ENCODE data around the gene POC1A. TPM values are rescaled to one million over a fixed set of nuclear protein-coding genes. Genes with fewer than 3 reads are reported as not detected.

POC1A gene
- total and polyA plus RNA-seq, 2 donors (not counting 3 experiments of a cell fraction or from before 2014, with no cell fraction given): 14.8 to 19.4 TPM

DNA sequence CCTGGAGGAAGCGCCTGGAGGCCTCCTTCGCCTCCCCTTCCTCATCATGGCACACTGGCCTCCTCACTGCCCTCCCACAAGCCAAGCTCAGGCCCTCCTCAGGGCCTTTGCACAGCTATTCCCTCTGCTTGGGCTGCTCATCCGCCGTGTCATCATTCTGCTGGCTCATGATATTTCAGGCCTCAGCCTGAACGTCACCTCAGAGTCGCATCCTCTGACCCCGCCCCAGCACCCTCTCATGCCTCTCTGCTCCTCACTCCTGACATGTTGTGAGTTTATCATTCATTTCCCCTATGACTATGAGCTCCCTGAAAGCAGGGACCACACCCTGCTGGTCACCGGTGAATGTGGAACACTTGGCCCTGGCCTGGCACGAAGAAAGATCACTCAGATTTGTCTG is 20.7 kb upstream of the POC1A start:
- Histone ChIP-seq H3K27me3 (ENCODE audit: control insufficient read depth in 2 of 2, insufficient read depth in 2 of 2, low read length in 2 of 2) (peaks cover 0 to 4% of the 10 kb centered on the region in 2 experiments), H3K4me2 (ENCODE audit: insufficient read depth, low read length) (no peak overlapping the region), H3K36me3 (ENCODE audit: control insufficient read depth in 2 of 2, extremely low read depth in 1 of 2, insufficient read depth in 2 of 2, low read length in 2 of 2) (no peaks in the 10 kb centered on the region), H3K9me3 (replicated peaks; ENCODE audit: control insufficient read depth, insufficient read depth, low read length) (no peaks in the 10 kb centered on the region), H3K4me3 (replicated peaks in 1 of 3; ENCODE audit: insufficient read depth in 1 of 3, low read depth in 1 of 3, low read length in 3 of 3) (no peak overlapping the region), H3K9me1 (replicated peaks; ENCODE audit: control insufficient read depth, extremely low read depth, insufficient read depth, low read length) (no peaks in the 10 kb centered on the region), H2AFZ (ENCODE audit: low read depth, low read length) (no peak overlapping the region), H4K20me1 (replicated peaks; ENCODE audit: control insufficient read depth, extremely low read depth, insufficient read depth, low read length) (no peaks in the 10 kb centered on the region), H3K9ac (replicated peaks; ENCODE audit: extremely low read depth, insufficient read depth, low read length) (no peak overlapping the region), H3K27ac (ENCODE audit: insufficient read depth, low read depth, low read length) (no peak overlapping the region), H3K4me1 (ENCODE audit: control insufficient read depth, extremely low read depth, insufficient read depth, low read length) (no peaks in the 10 kb centered on the region), H3K79me2 (ENCODE audit: control insufficient read depth, insufficient read depth, low read length) (no peaks in the 10 kb centered on the region)
- DNase-seq (ENCODE audit: low read depth, low spot score) (no peak), FAIRE-seq (no peak)
- dilution Hi-C loops (cut with MboI; ENCODE audit: extremely low pct_ligation_motif_present, low sequenced_read_pairs): no loop called here
- TF ChIP-seq, protein P1, sequence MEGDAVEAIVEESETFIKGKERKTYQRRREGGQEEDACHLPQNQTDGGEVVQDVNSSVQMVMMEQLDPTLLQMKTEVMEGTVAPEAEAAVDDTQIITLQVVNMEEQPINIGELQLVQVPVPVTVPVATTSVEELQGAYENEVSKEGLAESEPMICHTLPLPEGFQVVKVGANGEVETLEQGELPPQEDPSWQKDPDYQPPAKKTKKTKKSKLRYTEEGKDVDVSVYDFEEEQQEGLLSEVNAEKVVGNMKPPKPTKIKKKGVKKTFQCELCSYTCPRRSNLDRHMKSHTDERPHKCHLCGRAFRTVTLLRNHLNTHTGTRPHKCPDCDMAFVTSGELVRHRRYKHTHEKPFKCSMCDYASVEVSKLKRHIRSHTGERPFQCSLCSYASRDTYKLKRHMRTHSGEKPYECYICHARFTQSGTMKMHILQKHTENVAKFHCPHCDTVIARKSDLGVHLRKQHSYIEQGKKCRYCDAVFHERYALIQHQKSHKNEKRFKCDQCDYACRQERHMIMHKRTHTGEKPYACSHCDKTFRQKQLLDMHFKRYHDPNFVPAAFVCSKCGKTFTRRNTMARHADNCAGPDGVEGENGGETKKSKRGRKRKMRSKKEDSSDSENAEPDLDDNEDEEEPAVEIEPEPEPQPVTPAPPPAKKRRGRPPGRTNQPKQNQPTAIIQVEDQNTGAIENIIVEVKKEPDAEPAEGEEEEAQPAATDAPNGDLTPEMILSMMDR (IDR thresholded peaks at IDR 0.05; ENCODE audit: extremely low read depth in 1 of 2, insufficient read depth in 1 of 2, low read depth in 1 of 2, low read length in 2 of 2): no peak
- no peak for TF ChIP-seq FOS (IDR thresholded peaks at IDR 0.05; ENCODE audit: borderline replicate concordance, insufficient read depth, low read length)
- TF ChIP-seq, protein P2, sequence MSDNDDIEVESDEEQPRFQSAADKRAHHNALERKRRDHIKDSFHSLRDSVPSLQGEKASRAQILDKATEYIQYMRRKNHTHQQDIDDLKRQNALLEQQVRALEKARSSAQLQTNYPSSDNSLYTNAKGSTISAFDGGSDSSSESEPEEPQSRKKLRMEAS (IDR thresholded peaks at IDR 0.05; ENCODE audit: insufficient read depth, insufficient read length): no peak
- no peak for TF ChIP-seq POLR2A (IDR thresholded peaks at IDR 0.05; ENCODE audit: low read depth, low read length)
- TF ChIP-seq GATA2 (IDR thresholded peaks at IDR 0.05; ENCODE audit: insufficient read depth, insufficient read length, low read depth, low read length): no peak
- TF ChIP-seq MYC (IDR thresholded peaks at IDR 0.05; ENCODE audit: low read depth, low read length): no peak
- TF ChIP-seq POLR2AphosphoS5 (IDR thresholded peaks at IDR 0.05; ENCODE audit: insufficient read depth, low read depth, low read length): no peak
- TF ChIP-seq JUN (IDR thresholded peaks at IDR 0.05; ENCODE audit: borderline replicate concordance, insufficient read depth, insufficient read length, low read depth): no peak
- no peak for TF ChIP-seq EZH2 (IDR thresholded peaks at IDR 0.05; ENCODE audit: borderline replicate concordance, low read depth, low read length, severe bottlenecking)
- ChIA-PET CTCF (interaction anchor here (1.2 kb wide), 1 partner anchor 9 kb away, joined by 3 read pairs; no protein-coding TSS in a partner anchor), POLR2A (no interaction called here)
- no TSS peak for BruUV-seq (replicated peaks)
- intact Hi-C loops (cut with micrococcal nuclease): no loop called here

Measured in endothelial cell of umbilical vein (primary cell).